ENCODE data around the gene PSMD13.

DNA sequence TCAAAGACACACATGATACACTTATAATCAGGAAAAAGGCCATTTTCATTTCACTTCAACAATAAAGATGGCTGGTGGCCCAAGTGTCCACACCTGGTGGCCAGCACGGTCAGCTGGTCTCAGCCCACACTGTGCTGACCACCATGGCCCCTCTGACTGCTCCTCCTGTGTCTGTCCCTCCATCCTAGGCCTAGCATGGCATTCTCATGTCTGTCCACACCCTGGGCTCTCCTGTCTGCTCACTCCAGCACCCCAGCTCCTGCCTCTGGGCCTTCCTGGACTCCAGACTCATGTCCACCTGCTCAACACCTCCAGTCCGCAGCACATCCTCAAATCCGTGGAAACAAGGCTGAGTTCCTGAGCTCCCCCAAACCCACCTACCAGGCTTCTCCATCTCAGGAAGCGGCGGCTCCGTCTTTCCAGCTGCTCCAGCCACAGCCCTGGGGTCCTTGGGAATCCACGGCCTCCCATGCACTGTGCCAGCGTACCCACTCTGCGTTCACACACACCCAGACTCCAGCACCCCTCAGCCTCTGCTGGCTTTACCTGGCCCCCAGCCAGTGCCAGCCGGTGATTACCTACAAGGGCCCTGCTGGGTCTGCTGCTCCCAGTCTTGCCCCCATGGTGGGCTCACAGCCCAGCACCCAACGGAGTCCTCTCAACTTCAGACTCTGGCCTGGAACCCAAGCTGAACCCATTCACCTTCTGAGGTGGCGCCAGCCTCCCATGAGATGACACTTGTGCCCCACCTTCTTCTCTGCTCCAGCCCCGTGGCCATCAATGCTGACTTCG lies 14.6 kb upstream of the PSMD13 start:
- TF ChIP-seq, protein P1, sequence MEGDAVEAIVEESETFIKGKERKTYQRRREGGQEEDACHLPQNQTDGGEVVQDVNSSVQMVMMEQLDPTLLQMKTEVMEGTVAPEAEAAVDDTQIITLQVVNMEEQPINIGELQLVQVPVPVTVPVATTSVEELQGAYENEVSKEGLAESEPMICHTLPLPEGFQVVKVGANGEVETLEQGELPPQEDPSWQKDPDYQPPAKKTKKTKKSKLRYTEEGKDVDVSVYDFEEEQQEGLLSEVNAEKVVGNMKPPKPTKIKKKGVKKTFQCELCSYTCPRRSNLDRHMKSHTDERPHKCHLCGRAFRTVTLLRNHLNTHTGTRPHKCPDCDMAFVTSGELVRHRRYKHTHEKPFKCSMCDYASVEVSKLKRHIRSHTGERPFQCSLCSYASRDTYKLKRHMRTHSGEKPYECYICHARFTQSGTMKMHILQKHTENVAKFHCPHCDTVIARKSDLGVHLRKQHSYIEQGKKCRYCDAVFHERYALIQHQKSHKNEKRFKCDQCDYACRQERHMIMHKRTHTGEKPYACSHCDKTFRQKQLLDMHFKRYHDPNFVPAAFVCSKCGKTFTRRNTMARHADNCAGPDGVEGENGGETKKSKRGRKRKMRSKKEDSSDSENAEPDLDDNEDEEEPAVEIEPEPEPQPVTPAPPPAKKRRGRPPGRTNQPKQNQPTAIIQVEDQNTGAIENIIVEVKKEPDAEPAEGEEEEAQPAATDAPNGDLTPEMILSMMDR (conservative IDR thresholded peaks at IDR 0.05 in 1 of 2, IDR thresholded peaks at IDR 0.05 in 1 of 2; ENCODE audit: extremely low read depth in 1 of 2, insufficient read depth in 1 of 2, low read depth in 1 of 2, low read length in 2 of 2): no peak
- TF ChIP-seq EZH2 (IDR thresholded peaks at IDR 0.05; ENCODE audit: borderline replicate concordance, low read length): no peak
